Measurements from ENCODE around the gene BIRC7.

BIRC7 gene

DNA sequence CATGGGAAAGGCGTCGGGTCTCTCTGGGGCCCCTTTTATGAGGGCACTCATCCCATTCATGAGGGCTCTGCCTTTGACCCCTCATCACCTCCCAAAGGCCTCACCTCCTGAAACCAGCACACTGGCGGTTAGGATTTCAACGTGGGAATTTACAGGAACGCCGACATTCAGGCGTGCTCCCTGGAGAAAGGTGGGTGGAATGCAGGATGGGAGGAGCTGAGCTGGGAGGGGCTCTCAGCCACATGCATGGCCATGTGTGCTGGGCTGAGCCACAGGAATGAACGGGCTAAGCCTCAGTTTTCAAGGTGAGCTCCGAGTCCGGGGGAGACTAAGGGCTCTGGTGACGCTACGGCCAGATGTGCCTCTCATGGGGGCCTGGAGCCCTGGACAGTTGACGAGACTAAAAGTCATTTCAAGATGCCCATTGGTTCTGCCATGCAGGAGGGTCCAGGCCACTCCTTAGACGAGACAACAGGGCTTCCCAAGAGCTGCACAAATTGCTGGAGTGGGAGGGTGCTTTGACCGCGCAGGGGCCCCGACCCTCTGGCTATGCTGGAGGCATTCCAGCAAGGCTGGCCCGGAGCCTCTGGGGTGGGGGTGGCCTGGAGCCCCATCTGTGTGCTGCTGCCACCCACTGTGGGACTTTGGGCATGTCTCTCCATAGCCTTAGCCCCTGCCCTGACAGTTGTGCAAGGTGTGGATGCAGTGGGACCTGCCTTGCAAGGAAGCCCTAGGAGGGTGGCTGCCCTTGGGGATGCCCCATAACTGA lies 33.1 kb downstream of the BIRC7 start:
- DNase-seq: no peak

DNA sequence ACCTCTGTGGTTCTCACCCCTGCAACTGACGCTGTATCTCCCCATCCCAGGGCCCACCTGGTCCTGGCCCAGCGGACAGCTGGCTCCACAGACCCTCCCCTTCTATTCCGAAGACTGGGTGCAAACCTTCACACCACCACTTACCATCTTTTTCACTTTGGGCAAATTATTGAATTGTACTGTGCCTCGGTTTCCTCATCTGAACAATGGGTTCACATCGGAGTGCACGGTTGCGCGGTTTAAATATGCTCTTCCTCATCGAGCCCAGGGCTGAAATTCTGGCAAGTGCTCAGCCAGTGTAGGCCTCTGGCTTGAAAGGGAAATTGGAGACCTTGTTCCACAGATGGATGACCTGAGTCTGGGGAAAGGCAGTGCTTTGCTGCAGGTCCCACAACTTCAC lies 34.0 kb downstream of the BIRC7 start:
- DNase-seq: no peak

DNA sequence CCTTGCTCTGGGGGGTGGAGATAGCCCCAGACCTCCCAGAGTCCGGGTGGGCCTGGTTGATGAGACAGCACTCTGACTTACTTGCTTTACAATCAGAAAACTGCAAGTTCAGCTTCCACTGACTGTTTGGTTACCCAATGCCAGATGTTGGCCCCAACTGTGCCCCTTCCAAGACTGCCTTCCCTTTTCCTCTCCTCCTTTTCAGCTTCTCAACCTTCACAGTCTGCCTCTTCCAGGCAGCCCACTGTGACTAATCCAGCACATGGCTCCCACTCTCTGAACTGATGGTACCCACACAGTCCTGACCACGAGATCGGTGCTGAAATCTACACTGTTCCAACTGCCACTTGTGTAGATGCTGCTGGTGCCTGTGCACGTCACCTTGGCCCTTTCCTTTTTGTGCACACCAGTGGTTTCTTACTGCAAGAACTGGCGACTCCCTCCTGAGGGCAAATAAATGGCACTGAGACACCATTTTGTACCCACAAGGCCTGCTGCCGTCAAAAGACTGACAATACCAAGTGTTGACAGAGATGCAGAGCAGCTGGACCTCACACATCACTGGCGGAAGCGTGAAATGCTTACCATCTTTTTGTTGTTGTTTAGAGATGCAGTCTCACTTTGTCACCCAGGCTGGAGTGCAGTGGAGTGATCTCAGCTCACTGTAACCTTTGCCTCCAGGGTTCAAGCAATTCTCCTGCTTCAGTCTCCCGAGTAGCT lies 35.1 kb downstream of the BIRC7 start:
- DNase-seq: no peak

DNA sequence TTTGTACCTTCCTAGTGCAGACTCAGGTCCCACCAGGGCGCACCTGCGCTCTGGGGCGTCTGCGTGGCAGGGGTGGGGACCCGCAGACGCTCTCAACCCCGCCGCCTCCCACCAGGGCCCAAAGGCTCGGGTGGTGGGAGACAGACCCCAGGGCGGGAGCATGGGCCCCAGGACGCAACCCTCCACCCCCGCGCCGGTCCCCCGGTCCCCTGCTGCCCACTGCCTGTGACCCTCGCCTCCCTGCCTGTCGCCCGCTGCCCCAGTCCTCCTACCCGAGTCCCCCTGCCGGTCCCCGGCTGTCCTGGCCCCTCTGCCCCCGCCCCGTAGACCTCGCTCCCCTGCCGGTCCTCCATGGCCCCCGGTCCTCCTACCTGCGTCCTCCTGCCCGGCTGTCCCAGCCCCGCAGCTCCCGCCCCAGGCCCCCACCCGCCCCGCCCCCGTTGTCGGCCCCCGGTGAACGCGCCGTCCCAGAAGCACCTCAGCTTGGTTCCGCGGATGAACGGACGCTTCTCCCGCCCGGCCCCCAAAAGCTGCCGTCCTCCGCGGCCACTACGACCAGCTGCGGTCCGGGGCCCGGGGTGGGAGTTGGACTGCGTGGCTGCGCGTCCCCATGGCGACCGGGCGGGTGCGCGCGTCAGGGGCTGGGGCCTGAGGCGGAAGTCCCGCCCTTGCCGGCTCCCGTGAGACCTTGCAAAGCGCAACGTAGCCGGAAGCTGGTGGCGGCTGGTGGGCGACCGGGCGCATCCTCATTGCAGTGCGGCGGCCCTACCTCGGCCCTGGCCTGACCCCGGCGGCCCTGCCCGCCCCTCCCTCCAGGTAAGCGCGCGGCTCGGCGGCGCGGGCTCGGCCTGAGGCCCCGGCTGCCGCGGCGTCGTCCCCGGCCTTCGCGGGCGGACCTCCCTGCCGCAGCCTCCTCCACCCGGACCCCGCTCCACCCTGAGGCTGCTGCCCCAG lies 36.7 kb downstream of the BIRC7 start, which contains the start of gene ARFGAP1:
ARFGAP1 (plus strand) TSS at position 709 of the 954 bp plus-strand sequence. CDS start 2,768 bp downstream, outside the sequence.
- peak; percentile 81 for DNase-seq

DNA sequence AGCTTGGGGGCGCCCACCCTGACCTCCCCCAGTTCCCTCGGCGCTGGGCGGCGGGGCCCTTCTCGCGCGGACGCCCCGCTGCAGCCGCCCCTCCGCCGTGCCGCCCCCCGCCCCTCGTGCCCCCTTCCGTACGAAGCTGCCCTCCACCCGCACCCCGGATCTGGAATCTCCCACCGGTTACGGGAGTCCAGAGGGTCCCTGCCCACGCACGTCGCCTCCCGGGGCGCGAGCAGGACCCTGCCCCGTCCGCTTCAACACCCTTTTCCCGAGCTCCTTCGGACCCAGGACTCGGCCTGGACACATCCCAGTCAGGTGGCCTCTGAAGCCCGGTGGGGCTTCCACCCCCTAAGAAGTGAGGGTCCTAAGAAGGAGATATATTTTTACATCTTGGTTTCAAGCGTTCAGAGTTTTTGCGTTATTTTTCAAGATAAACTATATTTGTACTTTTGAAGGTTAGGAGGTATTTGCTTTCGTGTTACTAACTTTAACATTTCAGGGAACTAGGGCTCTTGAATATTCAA lies 37.4 kb downstream of the BIRC7 start:
- no peak for DNase-seq

DNA sequence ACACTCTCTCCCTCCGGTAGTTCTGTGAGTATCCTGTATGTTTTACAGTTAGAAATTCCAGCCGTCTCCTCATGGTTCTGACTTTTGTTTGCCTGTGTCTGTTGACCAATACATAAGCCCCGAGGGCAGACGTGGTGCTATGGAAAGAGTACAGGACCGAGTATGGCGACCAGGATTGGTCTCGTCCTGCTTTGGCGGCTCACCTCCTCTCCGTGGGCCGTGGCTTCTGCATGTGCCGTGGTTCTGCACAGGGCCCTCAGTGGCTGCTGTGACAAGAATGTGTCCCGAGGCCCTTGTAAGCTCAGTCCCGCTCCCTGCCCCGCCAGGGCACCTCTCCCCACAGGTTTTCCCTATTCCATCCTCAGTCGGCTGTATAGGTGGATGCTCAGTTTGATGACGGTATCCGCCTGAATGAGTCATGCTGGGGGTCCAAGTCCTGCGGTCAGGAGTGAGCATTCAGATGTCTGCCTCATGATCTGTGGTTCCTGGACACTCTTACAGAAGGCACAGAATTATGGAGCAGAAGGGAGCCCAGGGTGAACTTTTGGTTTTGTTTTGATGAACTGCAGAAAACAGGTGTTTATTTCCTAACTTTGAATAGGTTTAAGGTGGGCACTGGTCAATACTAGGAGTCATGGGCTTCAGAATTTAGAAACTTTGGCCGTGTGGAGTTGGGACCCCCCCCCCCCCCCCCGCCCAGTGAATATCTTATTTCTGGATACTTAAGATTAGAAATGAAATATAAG lies 38.1 kb downstream of the BIRC7 start:
- no peak for DNase-seq

DNA sequence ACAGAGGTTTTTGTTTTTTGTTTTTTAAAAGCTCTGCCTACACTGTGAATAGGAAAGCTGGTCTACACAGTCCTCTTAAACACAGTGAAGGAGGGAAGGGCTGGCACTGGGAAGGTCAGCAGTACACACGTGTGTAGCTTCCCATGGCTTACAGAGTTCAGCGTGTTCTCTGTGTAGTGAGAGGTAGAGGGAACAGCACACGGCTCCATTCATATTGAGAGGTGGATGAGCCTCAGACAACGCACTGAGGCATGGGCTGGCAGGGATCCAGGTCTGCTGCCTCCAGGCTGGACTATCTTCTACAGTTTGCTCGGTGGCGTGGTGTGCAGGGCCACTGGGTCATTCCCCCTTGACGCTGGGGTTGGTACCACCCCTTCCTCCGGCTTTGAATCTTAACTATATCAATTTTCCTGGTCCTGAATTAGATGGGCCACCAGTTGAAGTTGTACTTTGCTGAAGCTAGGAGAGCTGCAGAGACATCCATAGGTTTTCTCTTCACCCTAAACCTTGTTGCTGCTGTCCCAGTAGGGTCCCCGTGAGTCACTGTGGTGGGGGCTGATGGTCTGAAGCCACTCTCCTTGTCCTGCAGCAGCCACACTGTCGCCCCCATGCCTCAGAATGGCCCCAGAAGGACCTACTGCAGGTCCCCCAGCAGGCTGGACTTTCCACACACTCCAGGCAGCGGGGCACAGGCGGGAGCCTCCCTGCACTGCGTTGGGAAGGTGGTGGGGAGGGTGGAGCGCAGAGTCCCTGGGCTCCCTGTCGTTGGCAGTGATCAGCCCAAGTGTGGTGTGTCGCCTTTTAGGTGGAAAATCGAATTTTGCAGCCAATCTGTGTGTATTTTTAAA lies 38.9 kb downstream of the BIRC7 start:
- DNase-seq: no peak

DNA sequence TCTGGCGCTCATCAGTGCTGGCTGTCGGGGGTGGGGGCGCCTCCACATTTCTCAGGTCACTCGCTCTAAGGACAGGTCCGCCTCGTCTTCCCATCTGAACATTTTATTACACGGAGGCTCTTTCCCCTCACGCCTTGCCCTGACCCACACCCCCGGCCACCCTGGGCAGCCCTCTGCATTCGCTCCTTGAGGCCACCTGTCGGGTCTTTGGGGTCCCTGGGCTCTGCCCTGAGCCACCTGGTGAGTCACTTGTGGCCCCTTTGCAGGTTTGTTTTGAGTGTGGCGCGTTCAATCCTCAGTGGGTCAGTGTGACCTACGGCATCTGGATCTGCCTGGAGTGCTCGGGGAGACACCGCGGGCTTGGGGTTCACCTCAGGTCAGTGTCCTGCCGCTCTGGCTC lies 40.1 kb downstream of the BIRC7 start:
- no peak for DNase-seq

DNA sequence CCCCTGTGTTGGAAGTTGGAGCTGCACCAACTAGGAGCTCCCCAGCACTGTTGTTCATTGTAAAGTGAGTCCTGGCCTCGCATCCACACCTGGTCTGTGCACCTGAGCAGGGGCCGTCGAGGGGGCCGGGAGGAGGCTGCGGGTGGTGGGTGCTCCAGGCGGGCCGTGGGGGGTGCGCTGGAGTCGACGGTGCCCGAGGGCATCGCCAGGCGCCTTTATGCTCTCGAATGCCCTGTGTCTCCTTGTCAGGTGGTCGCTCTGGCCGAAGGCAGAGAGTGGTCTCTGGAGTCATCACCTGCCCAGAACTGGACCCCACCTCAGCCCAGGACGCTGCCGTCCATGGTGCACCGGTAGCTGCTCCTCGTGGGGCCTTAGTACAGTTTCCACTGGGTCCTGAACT lies 41.3 kb downstream of the BIRC7 start:
- DNase-seq: no peak

DNA sequence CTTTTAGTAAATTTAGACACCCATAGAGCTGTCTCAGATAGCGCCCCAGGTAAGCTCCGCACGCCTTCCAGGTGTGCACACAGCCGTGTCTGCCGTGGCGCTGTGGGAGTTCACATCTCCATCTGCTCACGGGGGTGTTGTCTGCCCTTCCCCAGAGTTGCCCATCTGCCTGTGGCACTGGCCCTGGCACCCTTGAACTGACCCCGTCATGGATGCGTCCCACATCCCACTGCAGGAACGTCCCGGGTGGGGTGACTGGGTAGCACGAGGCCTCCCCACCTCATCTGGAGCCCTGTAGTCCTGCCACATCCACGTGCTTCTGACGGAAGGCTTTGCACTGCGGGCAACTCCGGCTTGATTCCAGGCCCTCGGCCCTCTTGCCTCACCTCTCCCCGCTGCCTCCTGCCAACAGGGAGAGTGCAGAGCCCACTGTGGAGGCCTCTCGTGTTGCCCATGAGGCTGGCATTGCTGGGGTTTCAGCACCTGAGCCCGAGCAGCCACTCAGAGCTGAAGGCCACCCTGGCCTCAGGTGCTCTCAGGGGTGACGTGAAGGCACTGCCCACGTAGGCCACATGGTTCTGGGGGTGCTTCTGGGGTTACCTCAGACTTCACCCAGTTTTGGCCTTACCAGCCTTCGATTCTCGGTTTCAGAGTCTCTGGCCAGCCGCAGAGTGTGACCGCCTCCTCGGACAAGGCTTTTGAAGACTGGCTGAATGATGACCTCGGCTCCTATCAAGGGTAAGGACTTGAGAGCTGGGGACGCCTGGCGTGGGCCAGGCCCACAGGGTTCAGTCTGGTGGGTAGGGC lies 42.0 kb downstream of the BIRC7 start:
- DNase-seq: no peak

DNA sequence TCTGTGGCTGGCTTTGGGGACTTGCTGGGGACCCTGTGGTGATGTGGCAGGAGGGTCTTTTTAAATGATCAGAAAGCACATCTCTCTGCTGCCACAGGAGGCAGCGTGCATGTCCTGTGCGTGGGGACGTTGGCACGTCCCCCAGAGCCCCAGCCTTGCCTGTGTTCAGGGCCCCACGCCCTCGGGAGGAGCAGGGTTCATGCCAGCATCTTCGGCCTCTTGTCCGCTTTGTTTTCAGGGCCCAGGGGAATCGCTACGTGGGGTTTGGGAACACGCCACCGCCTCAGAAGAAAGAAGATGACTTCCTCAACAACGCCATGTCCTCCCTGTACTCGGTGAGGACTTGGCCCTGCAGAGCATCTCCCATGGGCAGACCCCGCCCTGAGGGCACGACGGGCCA lies 43.0 kb downstream of the BIRC7 start:
- DNase-seq: no peak

DNA sequence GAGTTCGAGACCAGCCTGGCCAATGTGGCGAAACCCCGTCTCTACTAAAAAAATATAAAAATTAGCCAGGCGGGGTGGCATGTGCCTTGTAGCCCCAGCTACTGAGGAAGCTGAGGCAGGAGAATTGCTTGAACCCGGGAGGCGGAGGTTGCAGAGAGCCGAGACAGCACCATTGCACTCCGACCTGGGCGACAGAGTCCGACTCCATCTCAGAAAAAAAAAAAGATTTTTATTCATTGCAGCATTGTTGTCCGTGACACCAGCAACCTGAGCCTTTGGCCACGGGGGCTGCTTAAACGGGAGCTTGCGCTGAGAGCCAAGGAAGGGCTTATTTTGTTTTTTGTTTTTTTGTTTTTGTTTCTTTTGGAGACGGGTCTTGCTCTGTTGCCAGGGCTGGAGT lies 44.2 kb downstream of the BIRC7 start:
- DNase-seq: no peak

DNA sequence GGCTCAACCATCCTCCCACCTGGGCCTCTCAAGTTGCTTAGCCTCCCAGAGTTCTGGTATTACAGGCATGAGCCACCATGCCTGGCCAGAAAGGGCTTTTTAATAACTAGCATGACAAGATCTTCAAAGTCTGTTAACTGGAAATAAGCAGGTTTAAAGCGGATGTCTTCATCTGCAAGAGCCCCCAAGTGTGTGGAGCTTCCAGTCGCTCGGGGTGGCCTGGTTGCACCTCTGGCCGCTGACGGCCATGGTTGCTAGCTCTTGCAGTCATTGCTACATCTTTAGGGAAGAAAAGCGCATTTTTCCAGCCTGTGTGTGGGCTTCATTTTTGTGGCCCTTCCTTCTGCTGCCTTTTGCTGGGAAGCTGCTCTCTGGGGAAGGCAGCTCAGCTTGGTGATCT lies 44.7 kb downstream of the BIRC7 start:
- DNase-seq: no peak

DNA sequence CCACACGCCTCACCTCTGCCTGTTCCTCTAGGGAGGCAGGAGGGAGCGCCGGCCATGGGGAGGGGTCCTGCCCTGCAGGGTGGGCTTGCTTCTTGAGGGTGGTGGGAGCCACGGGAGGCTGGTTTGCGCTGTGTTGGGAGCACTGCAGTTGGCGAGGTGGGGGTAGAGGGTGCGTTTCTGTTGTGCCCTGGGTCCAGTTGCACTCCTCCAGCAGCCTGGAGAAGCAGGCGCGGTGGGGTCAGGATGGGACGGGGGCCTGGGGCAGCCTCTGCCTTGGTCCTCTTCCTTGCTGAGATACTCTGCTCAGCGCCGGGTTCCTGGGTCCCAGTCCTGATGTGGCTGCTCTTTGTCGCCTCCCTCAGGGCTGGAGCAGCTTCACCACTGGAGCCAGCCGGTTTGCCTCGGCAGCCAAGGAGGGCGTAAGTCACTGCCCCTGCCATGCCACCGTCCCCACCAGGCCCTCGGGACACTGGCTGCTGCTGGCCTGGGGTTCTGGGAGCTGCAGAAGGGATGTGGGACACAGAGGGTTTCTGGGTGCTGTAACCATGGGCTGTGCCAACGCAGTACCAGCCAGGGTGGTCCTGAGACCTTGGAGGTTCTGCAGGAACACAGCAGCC lies 45.3 kb downstream of the BIRC7 start:
- no peak for DNase-seq

DNA sequence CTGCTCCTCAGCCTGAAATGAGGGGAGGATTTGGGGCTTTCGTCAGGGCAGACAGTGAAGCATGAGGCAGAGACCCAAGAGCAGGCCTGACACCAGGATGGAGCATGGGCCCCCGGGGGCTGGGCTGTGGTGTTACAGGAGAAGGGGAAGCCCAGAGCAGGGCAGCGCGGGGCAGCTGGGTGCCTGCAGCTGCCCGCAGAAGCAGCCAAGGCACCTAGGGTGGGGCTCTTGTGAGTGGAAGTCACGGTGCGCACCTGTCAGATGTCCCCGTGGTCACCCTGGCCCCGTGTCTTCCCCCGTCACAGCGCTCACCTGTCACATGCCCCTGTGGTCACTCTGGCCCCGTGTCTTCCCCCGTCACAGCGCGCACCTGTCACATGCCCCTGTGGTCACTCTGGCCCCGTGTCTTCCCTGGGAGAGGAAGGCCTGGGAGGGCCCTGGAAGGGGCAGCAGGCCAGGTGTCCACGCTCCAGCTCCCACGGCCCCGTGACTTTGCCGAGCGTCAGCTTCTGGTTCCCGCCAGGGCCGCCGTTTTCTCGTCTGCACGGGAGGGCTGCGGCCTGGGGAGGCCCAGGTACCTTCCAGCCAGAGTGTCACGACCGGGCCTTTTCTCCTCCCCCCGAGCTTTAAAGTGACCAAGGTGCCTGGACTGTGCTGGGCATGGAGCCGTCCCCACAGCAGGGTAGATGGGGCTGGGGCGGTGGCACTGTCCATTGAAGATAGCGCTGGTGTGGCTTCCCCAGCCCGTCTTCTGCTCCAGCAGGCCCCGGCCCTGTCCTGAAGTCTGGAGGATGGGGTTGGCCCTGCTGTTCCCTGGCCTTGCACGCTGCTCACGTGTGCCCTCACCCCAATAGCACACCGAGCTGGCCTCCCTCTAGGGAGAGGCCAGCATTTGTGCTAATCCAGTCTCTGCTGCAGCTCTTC lies 46.3 kb downstream of the BIRC7 start:
- no peak for DNase-seq

DNA sequence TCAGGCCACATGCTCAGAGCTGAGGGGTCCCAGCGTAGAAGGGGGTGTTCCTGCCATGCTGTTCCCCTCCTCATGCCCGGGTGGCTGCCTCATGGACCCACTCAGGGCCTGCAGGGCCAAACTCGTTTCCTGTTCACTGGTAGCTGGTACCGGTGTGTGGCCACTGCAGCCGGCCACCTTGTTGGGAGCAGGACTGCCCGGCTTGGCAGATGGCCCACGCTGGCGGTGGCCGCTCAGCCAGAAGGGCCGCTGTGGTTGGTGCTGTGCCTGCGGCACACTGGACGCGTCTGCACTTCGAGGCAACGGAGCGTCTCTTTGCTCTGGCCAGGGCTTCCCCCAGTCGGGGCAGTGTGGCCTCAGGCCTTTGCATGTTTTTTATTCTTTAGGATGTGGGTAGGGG lies 47.2 kb downstream of the BIRC7 start:
- DNase-seq: no peak

DNA sequence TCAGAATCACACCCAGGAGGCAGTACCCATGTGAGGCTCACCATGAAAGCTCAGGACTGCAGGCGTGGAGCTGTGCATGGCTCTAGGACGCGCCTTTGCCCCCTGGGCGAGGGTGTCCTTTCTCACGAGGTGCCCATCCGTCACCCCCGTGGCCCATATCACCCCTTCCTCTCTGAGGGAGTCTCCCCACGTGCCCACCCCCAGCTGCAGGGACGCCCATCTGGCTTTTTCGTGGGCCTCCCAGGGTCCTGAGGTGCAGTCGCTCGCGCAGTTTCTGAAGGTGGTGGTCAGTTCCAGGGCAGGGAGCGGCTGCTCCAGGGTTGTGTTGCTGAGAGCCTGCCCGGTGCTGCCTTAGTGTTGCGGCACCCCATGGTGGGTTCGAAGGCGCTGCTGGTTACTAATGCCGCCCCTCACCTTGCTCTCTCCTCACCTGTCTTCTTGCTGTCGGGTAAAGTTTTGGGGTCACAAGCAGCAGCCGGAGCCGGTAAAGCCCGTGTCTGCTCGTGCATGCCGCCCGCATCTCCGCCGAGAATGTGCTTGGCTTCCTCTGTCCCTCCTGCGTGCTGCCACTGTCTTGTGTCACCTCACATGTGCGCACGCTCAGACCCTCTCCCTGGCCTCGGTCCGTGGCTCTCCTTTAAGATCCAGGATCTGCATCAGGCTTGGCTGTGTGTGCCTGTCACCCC lies 47.8 kb downstream of the BIRC7 start:
- DNase-seq: no peak

DNA sequence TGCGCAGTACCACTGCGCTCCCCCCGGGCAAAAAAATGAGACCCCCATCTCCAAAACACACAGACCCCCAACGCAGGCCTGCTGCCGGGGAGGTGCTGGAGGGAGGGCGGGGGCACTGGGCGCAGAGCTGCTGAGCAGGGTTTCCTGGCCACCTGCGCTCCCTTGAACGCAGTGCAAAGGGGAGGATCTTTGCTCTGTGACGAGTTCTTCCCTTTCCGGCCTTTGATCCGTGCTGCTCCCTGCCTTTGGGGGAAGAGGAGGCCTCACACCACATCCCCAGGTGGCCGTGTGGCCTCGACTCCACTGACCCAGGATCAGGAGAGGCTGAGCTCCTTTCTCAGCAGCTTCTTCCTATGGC lies 48.4 kb downstream of the BIRC7 start:
- no peak for DNase-seq
